EL (cell line): Measurements from ENCODE around the gene COL15A1.
"Not testable (repeated sequence)": the region's sequence is repeated elsewhere in the genome, so short reads cannot be mapped to it uniquely, and the experiment has no call there.

Experiments used
- DNase-seq: peaks from one replicate; pipeline ENCODE4 v3.0.0-alpha.2; 2016

The COL15A1 gene

DNA sequence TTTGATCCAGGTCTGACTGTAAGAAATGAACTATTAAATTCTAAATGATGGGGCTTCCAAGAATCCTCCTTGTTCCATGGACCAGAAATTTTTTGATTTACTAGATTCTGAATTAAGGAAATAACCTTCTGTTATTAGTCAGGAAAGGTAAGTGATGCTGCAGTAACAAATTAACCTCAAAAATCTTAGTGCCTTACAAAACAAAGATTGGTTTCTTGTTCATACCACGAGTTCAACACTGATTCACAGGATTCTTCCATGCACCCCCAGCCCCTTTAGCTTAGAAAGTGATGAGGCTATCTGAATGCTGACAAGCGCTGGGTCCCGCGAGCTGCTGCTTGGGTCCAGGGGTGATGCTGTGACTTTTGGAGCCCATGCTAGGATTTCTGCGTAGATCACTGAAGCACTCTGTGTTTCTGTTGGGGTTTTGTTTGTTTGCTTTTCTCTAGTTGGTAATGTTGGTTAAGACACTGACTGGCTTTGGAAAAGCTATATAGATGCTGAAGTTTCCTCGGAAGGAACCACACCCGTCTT is 52.3 kb downstream of the COL15A1 start:
- DNase-seq = no peak

DNA sequence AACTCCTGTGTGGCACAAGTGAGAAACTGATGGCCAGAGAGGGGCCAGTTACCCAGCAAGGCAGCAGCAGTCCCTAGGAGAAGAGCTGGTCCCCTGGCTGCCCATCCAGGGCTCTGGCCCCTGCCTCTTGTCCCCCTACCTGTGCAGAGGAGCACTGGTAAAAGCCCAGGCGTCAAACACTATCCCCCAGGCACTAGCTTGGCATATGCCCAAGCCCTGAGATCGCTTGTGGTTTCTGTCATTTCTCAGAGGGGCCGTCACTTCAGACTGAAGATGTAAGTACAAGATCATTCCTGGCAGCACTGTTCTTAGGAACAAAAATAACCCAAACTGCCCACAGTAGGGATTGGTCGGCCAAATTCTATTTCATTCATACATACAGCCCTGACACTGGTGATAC is 53.9 kb downstream of the COL15A1 start:
- DNase-seq = peak; percentile 36

DNA sequence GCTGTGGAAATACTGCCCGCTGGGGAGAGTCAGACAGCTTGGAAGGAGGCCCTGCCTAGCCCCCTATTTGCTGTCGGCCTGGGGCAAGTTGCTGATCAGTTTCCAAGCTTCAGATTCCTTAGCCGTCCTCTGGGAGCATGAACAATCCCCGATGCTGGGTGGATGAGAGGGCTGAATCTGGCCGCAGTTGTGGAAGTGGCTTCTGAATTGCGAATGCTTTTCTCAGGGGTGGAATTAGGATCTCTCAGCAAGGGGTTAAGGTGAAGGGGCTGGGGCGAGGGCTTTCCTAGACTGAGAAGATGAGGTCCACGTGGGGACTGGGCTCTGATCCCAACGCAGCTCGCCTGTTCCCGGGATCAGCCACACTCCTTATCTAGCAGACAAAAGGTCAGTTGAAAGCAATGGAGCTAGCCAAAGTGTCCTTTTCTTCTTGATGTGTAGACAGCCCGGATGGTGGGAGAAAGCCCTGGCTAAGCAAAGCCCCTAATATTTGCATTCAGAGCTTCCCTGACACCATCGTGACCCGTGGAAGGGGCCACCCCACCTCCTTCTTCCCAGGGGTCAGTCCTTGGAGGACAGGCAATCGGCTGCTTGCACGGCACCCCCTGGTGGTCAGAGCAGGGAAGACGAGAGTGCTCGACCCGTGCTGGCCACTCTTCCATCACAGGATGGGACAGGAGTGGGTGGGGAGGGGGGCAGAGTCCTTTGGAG is 54.9 kb downstream of the COL15A1 start:
- peak; percentile 67 for DNase-seq

DNA sequence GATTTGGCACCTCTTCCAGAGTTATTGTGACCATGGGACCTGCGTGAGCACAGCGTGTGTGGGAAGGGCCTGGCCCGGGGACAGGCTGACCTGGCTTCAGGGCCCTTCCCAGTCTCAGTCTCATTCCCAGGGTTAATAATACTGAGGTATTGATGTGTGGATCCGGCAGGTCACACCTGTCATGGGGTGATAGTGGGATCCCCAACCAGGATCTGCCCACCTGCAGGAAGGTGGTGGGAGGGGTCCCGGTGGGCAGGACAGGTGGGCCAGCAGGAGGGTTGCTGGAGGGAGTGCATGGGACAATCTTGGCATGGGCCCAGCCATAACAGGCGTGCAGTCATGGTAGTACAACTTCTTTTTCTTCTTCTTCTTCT is 55.4 kb downstream of the COL15A1 start:
- DNase-seq = no peak

DNA sequence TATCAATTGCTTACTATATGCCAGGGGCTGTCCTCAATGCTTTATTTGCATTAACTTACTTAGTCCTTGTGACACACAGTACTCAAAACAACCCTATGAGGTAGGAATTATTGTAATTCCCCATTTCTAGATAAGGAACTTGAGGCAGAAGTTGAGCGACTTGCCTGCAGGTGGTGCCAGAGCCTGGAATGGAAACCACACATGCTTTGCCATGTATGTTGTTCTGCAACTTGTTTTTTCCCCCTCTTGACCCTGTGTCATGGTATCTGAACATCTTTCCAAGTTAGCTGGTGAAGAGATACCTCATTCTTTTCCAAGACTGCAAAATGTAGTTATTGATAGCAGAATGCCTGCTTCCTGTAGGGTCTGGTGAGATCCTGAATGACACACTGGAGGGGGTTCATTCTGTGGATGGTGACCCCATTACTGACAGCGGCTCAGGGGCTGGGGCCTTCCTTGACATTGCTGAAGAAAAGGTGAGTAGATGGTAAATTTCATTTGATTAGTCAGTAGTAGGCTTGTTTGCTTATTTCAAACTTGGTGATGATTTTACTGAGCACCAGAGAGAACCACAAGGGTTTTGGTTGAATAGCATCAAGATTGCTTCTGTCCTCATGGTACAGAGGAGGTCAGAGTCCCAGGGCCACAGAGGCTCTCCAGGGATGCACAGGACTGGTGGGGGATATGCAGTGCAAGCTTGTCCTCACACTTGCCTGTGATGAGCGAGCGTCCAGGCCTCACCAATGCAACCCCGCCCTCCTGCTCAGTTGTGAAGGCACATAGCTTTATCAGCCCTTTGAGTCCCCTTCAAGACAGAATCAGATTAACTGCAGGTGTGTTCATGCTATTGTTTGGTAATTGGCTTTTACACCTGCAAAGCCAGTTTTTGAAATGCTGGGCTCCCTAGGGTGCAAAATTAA is 57.0 kb downstream of the COL15A1 start:
- peak; percentile 71 for DNase-seq

DNA sequence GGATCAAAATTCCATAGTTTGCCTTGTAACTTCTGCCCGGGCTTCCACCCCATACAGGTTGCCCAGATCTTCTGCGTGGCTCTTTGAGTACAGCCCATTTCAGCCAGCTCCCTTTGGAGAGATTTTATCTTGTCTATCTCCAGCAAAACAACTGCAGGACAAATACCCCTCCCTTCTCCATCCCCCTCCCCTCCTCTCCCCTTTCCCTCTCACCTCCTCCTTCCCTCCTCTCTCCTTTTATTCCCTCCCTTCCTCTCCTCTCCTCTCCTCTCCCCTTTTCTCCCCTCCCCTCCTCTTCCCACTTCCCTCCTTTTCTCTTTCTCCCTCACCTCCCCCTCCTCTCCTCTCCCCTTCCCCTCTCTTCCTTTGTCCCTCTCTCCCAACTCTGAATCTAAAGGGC is 58.2 kb downstream of the COL15A1 start:
- DNase-seq = no peak

DNA sequence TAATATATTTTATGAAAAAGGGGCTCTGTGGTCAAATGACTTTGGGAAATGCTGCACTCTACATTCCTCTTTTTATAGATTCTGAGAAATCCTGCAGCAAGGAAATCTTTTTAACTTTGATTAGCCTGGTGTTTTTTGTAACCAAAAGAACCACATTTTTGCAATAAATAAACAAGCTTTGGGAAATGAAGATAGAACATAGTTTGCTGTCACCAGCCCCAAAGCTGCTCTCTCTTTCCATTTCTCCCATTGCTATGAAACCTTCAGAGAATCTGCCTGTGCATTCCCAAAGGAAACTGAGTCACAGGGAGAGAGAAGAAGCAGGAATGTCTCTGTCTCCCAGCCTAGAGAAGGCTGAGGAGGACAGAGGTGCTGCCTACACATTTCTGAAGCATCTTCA is 59.0 kb downstream of the COL15A1 start:
- no peak for DNase-seq

DNA sequence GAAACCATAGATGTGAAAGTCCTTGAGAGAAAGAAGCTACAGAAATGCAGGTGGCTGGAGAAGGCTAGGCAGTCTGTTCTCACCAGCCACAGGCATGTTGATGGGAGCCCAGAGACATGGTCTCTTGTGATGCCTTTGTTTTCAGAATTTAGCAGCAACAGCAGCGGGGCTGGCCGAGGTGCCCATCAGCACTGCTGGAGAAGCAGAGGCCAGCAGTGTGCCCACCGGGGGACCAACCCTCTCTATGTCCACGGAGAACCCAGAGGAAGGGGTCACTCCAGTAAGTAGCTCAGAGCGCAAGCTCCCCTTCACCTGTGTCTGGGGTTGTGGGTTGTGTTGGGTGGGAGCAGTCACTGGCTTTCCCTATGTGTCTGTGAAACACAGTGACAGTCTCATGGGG is 59.6 kb downstream of the COL15A1 start:
- no peak for DNase-seq

DNA sequence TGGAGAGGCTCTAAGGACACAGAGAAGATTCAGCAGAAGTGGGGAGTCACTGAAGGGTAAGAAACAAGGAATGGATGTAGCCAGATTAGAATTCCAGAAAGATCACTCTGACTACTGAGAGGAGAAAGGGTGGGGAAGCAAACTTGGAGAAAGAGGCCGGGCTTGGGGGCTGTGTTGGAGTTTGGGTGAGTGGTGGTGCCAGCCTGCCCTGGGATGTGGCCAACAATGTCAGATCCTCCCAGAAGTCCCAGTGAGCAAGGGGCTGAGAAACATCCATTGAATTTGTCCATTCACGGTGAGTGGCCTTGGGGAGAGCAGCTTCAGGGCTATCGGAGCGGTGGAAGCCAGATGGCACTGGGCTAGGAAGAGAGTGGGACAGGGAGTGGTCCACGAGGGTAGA is 60.4 kb downstream of the COL15A1 start:
- DNase-seq = no peak

DNA sequence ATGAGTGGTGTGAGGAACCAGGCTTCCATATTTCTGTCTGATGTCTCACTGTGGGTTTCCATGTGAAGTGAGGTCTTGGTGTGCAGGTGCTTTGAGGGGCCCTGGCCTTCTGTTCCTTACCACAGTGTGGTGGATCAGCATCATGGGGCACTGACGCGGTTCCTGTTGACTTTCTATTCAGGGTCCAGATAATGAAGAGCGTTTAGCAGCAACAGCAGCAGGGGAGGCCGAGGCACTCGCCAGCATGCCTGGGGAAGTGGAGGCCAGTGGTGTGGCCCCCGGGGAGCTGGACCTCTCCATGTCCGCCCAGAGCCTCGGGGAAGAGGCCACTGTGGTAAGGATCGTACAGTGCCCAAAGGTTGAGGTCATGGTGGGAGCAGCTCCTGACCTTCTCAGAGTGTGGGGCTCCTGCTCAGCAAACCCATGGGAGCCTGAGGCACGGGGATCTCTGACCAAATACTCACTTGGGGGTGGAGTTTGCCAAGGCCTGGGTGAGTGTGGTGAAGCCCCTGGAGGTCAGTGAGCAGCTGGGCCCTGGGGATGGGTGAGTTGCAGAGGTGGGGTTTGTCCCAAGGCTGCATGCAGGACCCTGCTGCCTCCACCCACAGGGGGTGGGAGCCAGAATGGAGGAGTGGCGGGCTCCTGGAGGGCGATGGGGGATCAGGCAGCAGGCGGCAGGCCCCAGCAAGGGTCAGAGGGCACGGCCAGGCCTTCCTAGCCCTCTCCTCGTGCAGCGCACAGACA is 61.2 kb downstream of the COL15A1 start:
- no peak for DNase-seq

DNA sequence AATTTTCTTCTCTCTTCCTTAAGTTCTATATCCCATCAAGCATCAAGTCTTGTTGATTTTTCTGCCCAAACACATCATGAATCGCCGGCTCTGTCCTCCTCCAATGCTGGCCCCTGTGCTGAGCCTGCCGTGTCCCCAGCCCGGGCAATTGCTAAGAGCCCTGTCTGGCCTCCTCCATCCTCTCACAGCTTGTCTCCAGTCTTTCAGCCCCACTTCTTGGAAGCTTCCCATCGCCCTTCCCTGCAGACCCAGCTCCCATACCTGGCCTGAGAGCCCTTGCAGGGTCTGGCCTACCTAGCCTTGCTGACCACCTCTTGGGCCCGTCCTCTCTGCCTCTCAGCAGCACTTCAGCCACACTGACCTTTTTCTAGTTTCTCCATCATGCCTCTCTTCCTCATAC is 61.9 kb downstream of the COL15A1 start:
- no peak for DNase-seq

DNA sequence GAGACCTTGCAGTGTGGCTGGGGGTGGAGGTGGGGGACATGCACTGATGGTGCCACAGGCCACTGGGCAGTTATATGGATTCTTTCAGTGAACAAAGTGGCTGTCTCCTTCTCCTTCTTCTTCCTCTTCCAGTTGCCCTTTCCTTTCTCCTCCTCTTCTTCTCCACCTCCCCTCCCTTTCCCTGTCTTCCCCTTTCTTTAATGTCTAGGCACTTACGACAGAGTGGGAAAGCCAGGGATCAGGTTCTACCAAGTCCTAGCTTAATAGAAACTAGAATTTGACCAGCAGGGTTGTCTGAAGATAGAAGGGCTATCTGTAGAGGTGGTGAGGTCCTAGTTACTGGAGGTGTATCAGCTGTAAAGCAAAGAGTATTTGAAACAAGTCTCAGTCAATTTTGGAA is 62.8 kb downstream of the COL15A1 start:
- DNase-seq = no peak

DNA sequence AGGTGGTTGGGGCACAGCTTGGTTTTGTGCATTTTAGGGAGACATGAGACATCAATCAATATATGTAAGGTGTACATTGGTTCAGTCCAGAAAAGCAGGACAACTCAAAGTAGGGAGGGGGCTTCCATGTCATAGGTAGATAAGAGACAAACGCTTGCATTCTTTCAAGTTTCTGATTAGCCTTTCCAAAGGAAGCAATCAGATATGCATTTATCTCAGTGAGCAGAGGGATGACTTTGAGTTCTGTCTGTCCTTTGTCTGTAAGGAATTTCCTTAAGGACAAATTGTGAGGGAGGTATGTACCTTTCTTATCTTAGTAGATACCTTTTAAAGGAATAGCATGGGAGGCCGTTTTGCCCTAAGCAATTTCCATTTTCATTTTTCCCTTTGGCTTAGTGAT is 63.3 kb downstream of the COL15A1 start:
- no peak for DNase-seq

DNA sequence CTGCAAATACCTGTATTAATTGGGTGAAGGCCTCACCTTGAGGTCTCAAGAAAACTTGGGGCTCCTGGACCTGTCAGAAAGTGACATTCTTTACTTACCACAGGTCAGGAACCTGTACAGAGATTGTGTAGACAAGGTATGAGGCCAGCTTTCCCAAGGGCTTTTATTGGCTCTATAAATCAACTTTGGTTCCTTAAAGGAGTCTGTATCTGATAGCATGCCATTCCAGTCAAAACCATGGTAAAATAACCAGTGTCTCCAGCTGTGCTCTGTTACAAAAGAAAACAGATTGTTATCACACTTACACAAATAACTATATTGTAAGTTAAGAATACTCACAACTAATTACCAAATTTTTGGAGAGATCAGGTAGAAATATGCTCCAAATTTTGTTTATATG is 64.5 kb downstream of the COL15A1 start:
- DNase-seq = no peak

DNA sequence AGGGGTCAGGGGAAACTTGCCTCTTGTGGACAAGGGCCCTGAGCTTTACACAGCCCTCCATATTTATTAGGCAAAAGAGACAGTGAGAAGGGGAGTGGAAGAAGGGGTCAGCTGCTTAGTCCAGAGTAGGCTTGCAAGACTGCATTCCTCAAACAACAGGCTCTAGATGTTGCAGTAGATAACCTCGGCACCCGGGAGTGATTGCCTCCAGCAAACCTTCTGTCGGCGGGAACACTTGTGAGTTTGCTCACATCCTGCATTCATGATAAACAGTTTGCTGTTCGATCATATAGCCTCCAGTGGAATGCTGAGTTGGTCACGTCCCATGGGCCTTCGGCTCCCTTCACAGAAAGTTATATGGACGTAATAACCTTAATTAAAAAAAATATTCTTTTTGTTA is 66.7 kb downstream of the COL15A1 start:
- not testable (repeated sequence) for DNase-seq

DNA sequence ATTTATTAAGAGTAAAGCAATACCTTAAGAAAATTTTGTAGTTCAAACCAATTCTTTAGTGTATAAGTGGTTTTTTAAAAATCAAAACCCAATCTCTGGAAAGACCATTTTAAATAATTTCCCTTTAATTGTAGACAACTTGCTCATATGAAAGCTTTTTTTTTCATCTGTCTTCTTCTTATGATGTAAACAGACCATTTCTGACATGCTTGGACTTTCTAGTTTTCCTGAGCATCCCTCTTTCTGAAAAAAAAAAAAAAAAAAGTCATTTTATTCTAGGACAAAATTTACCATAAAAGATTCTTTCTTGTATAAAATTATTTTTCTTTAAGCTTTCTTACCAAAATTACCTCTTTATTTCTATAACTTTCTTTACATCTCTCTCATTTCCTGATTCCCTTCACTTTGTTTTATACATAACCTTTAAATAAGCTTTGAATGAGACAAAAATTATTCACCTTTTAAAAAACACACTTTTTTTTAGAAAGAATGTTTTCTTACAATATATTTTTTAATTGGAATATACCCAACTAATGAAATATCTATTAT is 67.5 kb downstream of the COL15A1 start:
- peak; percentile 32 for DNase-seq

DNA sequence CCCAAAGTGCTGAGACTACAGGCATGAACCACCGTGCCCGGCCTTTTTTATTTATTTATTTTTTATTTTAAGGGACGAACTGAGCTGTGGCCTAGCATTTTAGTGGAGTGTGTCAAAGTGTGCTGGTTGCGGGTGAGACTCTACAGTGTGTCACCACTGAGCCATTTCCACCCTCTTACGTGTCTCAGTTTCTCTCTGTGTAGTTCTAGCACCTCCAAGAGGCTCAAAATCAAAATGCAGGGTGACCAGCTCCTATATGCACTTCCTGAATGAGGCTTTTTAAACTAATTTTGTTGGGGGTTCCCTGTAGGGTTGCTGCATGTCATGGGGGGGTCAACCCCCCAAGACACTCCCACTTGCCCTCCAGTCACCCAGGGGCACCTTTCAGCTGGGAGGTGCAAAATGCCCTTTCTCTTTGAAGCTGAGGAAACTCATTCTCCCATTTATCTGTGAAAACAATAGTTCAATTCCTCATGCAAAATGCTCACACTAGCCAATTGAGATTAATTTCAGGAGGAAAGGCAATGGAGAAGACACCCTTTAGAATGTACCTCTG is 69.3 kb downstream of the COL15A1 start:
- no peak for DNase-seq

DNA sequence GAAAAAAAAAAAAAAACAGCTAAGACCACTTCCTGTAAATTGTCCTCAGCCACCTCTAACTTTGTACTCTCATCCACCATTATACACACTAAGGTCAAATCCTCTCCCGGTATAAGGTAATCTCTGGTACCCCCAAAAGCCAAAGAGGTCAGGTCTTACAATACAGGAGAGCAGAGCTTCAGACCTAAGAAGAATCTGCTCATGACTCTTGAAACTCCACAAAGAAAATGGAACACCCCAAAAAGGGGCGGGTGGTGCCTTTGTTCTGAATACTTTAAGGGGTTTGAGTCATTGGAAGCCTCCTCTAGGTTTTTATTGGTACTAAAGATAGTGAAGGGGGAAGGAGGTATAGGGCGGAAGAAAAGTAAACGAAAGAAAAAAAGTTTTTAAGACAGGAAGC is 69.8 kb downstream of the COL15A1 start:
- DNase-seq = no peak

DNA sequence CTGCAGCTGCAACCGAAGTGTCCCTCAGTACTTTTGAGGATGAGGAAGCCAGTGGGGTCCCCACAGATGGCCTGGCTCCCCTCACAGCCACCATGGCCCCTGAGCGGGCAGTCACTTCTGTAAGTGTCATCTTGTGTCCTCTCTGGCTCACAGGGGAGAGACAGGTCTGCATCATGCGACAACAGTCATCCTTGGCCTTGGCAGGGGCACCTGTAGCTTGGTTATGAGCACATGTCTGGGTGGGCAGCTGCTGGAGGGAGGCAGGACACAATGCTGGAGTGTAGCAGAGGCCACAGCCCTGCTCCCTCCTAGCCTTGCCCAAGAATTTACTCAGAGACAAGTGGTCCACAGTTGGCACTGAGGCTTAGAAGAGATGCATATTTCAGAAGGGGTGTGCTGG is 71.7 kb downstream of the COL15A1 start:
- no peak for DNase-seq

DNA sequence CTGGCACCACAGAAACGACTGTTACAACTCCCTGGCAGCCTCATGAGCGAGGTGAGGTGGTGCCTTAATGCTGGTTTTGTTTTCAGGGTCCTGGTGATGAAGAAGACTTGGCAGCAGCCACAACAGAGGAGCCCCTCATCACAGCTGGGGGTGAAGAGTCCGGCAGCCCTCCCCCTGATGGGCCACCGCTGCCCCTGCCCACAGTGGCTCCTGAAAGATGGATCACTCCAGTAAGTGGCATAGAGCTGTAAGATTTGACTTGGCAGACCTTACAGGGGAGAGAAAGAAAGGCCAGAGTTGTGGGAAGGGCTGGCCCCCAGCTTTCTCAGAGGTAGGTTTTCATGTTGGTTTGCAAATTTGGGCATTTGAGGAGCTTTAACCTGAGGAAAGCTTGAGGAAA is 72.2 kb downstream of the COL15A1 start:
- no peak for DNase-seq

DNA sequence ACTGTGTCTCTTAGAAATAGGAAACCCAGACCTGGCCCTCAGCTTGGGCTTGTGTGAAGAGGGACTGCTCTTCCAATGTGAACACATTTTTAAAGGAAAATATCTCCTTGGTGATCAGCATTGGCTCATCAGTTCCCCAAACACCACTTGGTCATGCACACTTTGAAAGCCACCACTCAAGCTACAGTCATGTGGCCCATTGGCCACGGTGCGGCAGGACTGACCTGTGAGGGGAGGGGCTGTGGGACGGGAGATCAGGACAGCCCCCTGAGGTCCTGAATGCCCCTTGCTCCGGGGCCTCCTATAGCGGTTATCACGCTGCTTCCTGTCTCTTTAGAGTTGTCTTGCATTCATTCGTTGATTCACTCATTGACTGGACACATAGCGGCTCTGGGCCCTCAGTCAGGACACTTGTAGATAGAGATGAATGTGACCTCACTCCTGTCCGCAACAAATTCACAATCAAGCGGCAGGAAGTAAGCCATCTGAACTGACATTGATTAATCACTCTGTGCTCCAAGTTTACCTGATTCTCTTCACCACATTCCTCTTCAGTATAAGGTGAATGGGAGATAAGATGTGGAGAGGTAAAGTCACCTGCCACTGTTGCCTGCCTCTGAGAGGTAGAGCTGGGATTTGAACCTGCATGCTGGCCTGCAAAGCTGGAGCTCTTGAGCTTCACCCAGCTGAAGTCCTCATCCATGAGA is 73.1 kb downstream of the COL15A1 start:
- no peak for DNase-seq

DNA sequence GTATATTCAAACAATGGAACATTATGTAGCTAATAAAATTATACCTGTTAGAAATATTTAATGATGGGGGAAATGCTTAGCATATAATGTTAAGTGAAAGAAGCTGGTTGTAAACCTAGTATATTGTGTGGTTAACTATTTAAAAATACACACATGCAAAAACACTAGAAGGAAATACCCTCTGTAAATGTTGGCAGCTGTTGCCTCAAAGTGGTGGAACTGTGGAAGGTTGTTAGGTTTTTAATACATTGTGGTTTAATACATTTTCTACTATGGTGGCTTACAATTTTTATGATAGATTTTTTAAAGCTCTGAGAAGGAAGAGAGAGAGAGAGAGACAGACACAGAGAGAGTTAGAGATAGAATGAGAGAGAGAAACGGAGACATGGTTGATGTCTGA is 74.9 kb downstream of the COL15A1 start:
- DNase-seq = no peak
